WTC11 (cell line): ENCODE data around the gene IRAK2. TPM values are rescaled to one million over a fixed set of nuclear protein-coding genes. Genes with fewer than 3 reads are reported as not detected.

Source experiments
- ATAC-seq: fragments of 200-7000 bp; cut with Tn5 transposase; 2 replicates; pipeline ENCODE4 v1.10.0; 2021; ENCODE audit warnings: mild to moderate bottlenecking, moderate library complexity
- CTCF ChIA-PET: fragments of 300-600 bp; sonication (Branson Sonifier 250); formaldehyde crosslinking; loops from one replicate; lab custom pipeline; 2021; ENCODE audit warnings: antibody characterized with exemption; lab: Charles Lee
- POLR2A ChIA-PET: fragments of 350-600 bp; sonication (Branson Sonifier 250); formaldehyde crosslinking; loops from one replicate; lab custom pipeline; 2021; ENCODE audit warnings: antibody characterized with exemption; lab: Charles Lee
- DNase-seq: peaks from one replicate; pipeline ENCODE4 v3.0.0; 2021; ENCODE audit warnings: low spot score
- H3K27ac Mint-ChIP-seq: 2 replicates; pipeline ENCODE4 v1.8.0; 2021; ENCODE audit warnings: mixed read lengths
- H3K27me3 Mint-ChIP-seq: 2 replicates; pipeline ENCODE4 v1.8.0; 2021; ENCODE audit warnings: low read depth, mild to moderate bottlenecking, moderate library complexity, mixed read lengths
- H3K36me3 Mint-ChIP-seq: 2 replicates; pipeline ENCODE4 v1.8.0; 2021; ENCODE audit warnings: mixed read lengths
- H3K4me1 Mint-ChIP-seq: 2 replicates; pipeline ENCODE4 v1.8.0; 2022; ENCODE audit warnings: mixed read lengths
- H3K4me3 Mint-ChIP-seq: 2 replicates; pipeline ENCODE4 v1.8.0; 2021; ENCODE audit warnings: mild to moderate bottlenecking, moderate library complexity, mixed read lengths
- H3K9me3 Mint-ChIP-seq: 2 replicates; pipeline ENCODE4 v1.8.0; 2021; ENCODE audit warnings: mixed read lengths
- AR ChIP-seq: fragments of 250-450 bp; sonication (Bioruptor Pico); IDR thresholded peaks from 2 replicates; pipeline ENCODE4 v1.9.0; 2021; ENCODE audit warnings: mild to moderate bottlenecking
- ARID4B ChIP-seq: sonication (generic); formaldehyde crosslinking; IDR thresholded peaks from 2 replicates; pipeline ENCODE4 v1.8.0; 2023; ENCODE audit warnings: missing genetic modification reagents, mild to moderate bottlenecking, borderline replicate concordance
- ATF2 ChIP-seq: sonication (generic); formaldehyde crosslinking; IDR thresholded peaks from 2 replicates; pipeline ENCODE4 v1.8.1; 2022; ENCODE audit warnings: low read depth, missing genetic modification reagents, borderline replicate concordance
- FOXJ3 ChIP-seq: sonication (generic); formaldehyde crosslinking; IDR thresholded peaks from 2 replicates; pipeline ENCODE4 v1.9.0; 2021; ENCODE audit warnings: missing genetic modification reagents, mild to moderate bottlenecking, borderline replicate concordance
- GRHL2 ChIP-seq: fragments of 250-450 bp; sonication (Bioruptor Pico); IDR thresholded peaks from 2 replicates; pipeline ENCODE4 v1.8.0; 2022; ENCODE audit warnings: mild to moderate bottlenecking, moderate library complexity; ENCODE audit not compliant: insufficient replicate concordance, severe bottlenecking
- GTF2I ChIP-seq: fragments of 250-450 bp; sonication (Bioruptor Pico); conservative IDR thresholded peaks from 2 replicates; pipeline ENCODE4 v1.4.0; 2021; ENCODE audit warnings: mild to moderate bottlenecking
- HMGXB4 ChIP-seq: sonication (generic); formaldehyde crosslinking; IDR thresholded peaks from 2 replicates; pipeline ENCODE4 v1.8.1; 2023; ENCODE audit warnings: mild to moderate bottlenecking, moderate library complexity, missing genetic modification reagents
- JAZF1 ChIP-seq: fragments of 250-450 bp; sonication (Bioruptor Pico); IDR thresholded peaks from 2 replicates; pipeline ENCODE4 v1.9.0; 2021; ENCODE audit warnings: moderate library complexity, mild to moderate bottlenecking, inconsistent platforms
- MXD4 ChIP-seq: fragments of 250-450 bp; sonication (Bioruptor Pico); IDR thresholded peaks from 2 replicates; pipeline ENCODE4 v1.8.0; 2021; ENCODE audit warnings: mild to moderate bottlenecking, moderate library complexity, borderline replicate concordance
- SMAD4 ChIP-seq: sonication (generic); formaldehyde crosslinking; IDR thresholded peaks from 2 replicates; pipeline ENCODE4 v1.8.0; 2022; ENCODE audit warnings: mild to moderate bottlenecking, missing genetic modification reagents
- STAT6 ChIP-seq: sonication (generic); formaldehyde crosslinking; conservative IDR thresholded peaks from 2 replicates; pipeline ENCODE4 v1.8.1; 2023; ENCODE audit warnings: mild to moderate bottlenecking, low read depth, missing genetic modification reagents, moderate library complexity
- USF1 ChIP-seq: sonication (generic); formaldehyde crosslinking; IDR thresholded peaks from 2 replicates; pipeline ENCODE4 v1.8.0; 2022; ENCODE audit warnings: mild to moderate bottlenecking, missing genetic modification reagents
- ZNF425 ChIP-seq: fragments of 250-450 bp; sonication (Bioruptor Pico); conservative IDR thresholded peaks from 2 replicates; pipeline ENCODE4 v1.9.0; 2021; ENCODE audit warnings: mild to moderate bottlenecking
- total RNA-seq: library from RNA; stranded (reverse); gene quantifications from 3 replicates; pipeline ENCODE4 v1.2.3, GENCODE V29; 2021

Gene IRAK2
- total RNA-seq, 1 experiment from 2014 or later = 1.4 TPM

GRCh38 chr3:10180289-10180688 lies 15.6 kb downstream of the IRAK2 start:
- POLR2A ChIA-PET = no interaction called here

More at GRCh38 chr3:10180289-10180688, 15.6 kb downstream of the IRAK2 start:
- TF ChIP-seq ZNF425 (CRISPR knock-in tag) = no peak
- TF ChIP-seq JAZF1 (CRISPR knock-in tag) = no peak
- no peak for TF ChIP-seq HMGXB4 (CRISPR knock-in tag)
- no peak for TF ChIP-seq STAT6
- TF ChIP-seq MXD4 = no peak
- no peak for TF ChIP-seq SMAD4 (CRISPR knock-in tag)
- TF ChIP-seq ATF2 (CRISPR knock-in tag) = no peak
- TF ChIP-seq AR (CRISPR knock-in tag) = no peak
- TF ChIP-seq ARID4B (CRISPR knock-in tag) = no peak
- TF ChIP-seq USF1 = no peak
- TF ChIP-seq GRHL2 (CRISPR knock-in tag) = no peak
- TF ChIP-seq GTF2I (CRISPR knock-in tag) = no peak
- TF ChIP-seq FOXJ3 = no peak
- no peak for DNase-seq
- H3K9me3 Mint-ChIP-seq = peaks cover 5% of the 10 kb centered on the region
- H3K36me3 Mint-ChIP-seq = no peaks in the 10 kb centered on the region
- CTCF ChIA-PET = no interaction called here
- no peaks in the 10 kb centered on the region for H3K4me1 Mint-ChIP-seq
- ATAC-seq = no peak
- no peak overlapping the region for H3K27ac Mint-ChIP-seq
- no peak overlapping the region for H3K4me3 Mint-ChIP-seq
- no peaks in the 10 kb centered on the region for H3K27me3 Mint-ChIP-seq
